Stomach (tissue), 9 donors: ENCODE measurements around the gene LMOD3. TPM values are rescaled to one million over a fixed set of nuclear protein-coding genes. Genes with fewer than 3 reads are reported as not detected.
A peak's percentile ranks its signal among the peaks of the same experiment; 100 is the strongest.

ENCODE experiments used
- DNase-seq, 2 donors: peaks; one replicate each; pipeline versions ENCODE4 v3.0.0 to v3.0.0-alpha.2; 2013 to 2019
- H3K27ac ChIP-seq, 5 donors: fragments of 200-600 bp in 4 of 5; sonication (generic) in 4 of 5; one replicate each; pipeline ENCODE4 v1.5.1; 2013 to 2019; ENCODE audit warnings: mild to moderate bottlenecking in 1 of 5, moderate library complexity in 1 of 5
- H3K27me3 ChIP-seq, 3 donors: fragments of 200-600 bp; sonication (generic); one replicate each; pipeline ENCODE4 v1.5.1; 2017 to 2019; ENCODE audit warnings: mixed run types in 1 of 3
- H3K36me3 ChIP-seq, 4 donors: fragments of 200-600 bp; sonication (generic); 1 replicate in 3 of 4; 2 replicates in 1 of 4; pipeline ENCODE4 v1.5.1; 2016 to 2019
- H3K4me1 ChIP-seq, 4 donors: fragments of 200-600 bp; sonication (generic); one replicate each; pipeline ENCODE4 v1.5.1; 2016 to 2019
- H3K4me3 ChIP-seq, 4 donors: fragments of 200-600 bp; sonication (generic) in 3 of 4; one replicate each; pipeline ENCODE4 v1.5.1; 2016 to 2019; ENCODE audit warnings: mild to moderate bottlenecking in 1 of 4
- H3K9me3 ChIP-seq, 4 donors: fragments of 200-600 bp; sonication (generic); one replicate each; pipeline ENCODE4 v1.5.1; 2016 to 2019
- CTCF ChIP-seq, 7 experiments: fragments of 450-650 bp in 4 of 7; fragments of 200-600 bp in 3 of 7; sonication (generic) in 3 of 7; IDR thresholded peaks; one replicate each; pipeline ENCODE4 v1.5.1; 2016 to 2019; ENCODE audit warnings: antibody characterized with exemption in 7 of 7, control low read depth in 2 of 7, mild to moderate bottlenecking in 1 of 7
- EP300 ChIP-seq: sonication (generic); formaldehyde crosslinking; IDR thresholded peaks from one replicate; pipeline ENCODE4 v1.6.1; 2017; ENCODE audit warnings: antibody characterized with exemption
- POLR2A ChIP-seq, 4 donors: fragments of 450-650 bp; IDR thresholded peaks; one replicate each; pipeline ENCODE4 v1.6.1; 2016; ENCODE audit warnings: antibody characterized with exemption in 4 of 4, control low read depth in 2 of 4, mild to moderate bottlenecking in 1 of 4, moderate library complexity in 1 of 4
- POLR2AphosphoS5 ChIP-seq, 3 donors: sonication (generic); formaldehyde crosslinking; IDR thresholded peaks; one replicate each; pipeline ENCODE4 v1.6.1; 2016; ENCODE audit warnings: antibody characterized with exemption in 3 of 3
- WGBS, 5 donors: extraction: QIAGEN DNeasy Blood & Tissue Kit in 3 of 5; methylation state at CpG; one replicate each; pipeline versions ENCODE4 v1.1.5 to v1.1.7; 2013 to 2018; 5-methylcytosine and 5-hydroxymethylcytosine counted together
- intact Hi-C: fragments of 100-400 bp; cut with DNase I; formaldehyde crosslinking; loops from one replicate; pipeline ENCODE4 v1.15.1; 2023; ENCODE audit warnings: low total_unique reads
- polyA plus RNA-seq, 3 donors: library from polyadenylated mRNA; stranded (reverse); fragments of 200-250 nt; gene quantifications; one replicate each; pipeline ENCODE4 v1.2.3, GENCODE V29; 2013
- total RNA-seq, 5 donors: library from RNA; depleted of rRNA; stranded (reverse); fragments of >200 nt; gene quantifications; one replicate each; pipeline versions ENCODE4 v1.1.0 to v1.2.3, GENCODE V29; 2014 to 2016
- donor health status: healthy with polysubstance abuse.
- donor health status: Bipolar disorder and iron deficiency.
- donor health status: healthy.

LMOD3 gene
- total and polyA plus RNA-seq, 8 donors = 0.18 to 4.9 (median 0.24) TPM; not detected in 4

GRCh38 chr3:69085833-69086722 is 36.3 kb downstream of the LMOD3 start:
- peak overlapping the region; percentile 75 to 94 (median 84) for H3K4me3 ChIP-seq
- no peaks in the 10 kb centered on the region for H3K27me3 ChIP-seq
- peak; percentile 91 to 92 for DNase-seq
- peaks cover 61 to 87% (median 85%) of the 10 kb centered on the region in 4 donors for H3K4me1 ChIP-seq
- TF ChIP-seq CTCF (IDR thresholded peaks at IDR 0.05) (no peak), POLR2AphosphoS5 (IDR thresholded peaks at IDR 0.05) (peak; percentile 12 to 65 (median 64)), POLR2A (IDR thresholded peaks at IDR 0.05) (peak in 1 of 4 donors; percentile 50), EP300 (no peak)
- peak overlapping the region; percentile 94 to 97 (median 96) for H3K27ac ChIP-seq
- no peaks in the 10 kb centered on the region for H3K9me3 ChIP-seq
- peaks cover 0 to 4% (median 0%) of the 10 kb centered on the region in 4 donors for H3K36me3 ChIP-seq
- 0 to 2% (median 1%) methylated on average over 8 of the region's 8 CpGs for WGBS, 5 donors
- intact Hi-C loops = no loop called here

- intact Hi-C loops = no loop called here
- H3K36me3 ChIP-seq = no peaks in the 10 kb centered on the region
- peak overlapping the region; percentile 75 to 94 (median 84) for H3K4me3 ChIP-seq
- H3K9me3 ChIP-seq = no peaks in the 10 kb centered on the region
- no peaks in the 10 kb centered on the region for H3K27me3 ChIP-seq
- TF ChIP-seq POLR2A (IDR thresholded peaks at IDR 0.05) = no peak
- TF ChIP-seq CTCF (IDR thresholded peaks at IDR 0.05) = no peak
- TF ChIP-seq POLR2AphosphoS5 (IDR thresholded peaks at IDR 0.05) = no peak
- TF ChIP-seq EP300 = no peak
- WGBS, 5 donors = 0 to 1% (median 1%) methylated on average over 21 to 26 of the region's 26 CpGs
- H3K27ac ChIP-seq = peak overlapping the region; percentile 94 to 97 (median 96)
- peaks cover 59 to 87% (median 81%) of the 10 kb centered on the region in 4 donors for H3K4me1 ChIP-seq
- DNase-seq = peak; percentile 33 to 67
These were observed 37.1 kb downstream of the LMOD3 start for GRCh38 chr3:69085168-69085832.

GRCh38 chr3:69084326-69085167 is 37.8 kb downstream of the LMOD3 start, which contains the start of gene ARL6IP5:
ARL6IP5 (plus strand) TSS chr3:69084937; CDS start chr3:69085048, 111 bp downstream.
- intact Hi-C loops = no loop called here

More at GRCh38 chr3:69084326-69085167, 37.8 kb downstream of the LMOD3 start, which contains the start of gene ARL6IP5:
- TF ChIP-seq EP300 (no peak), POLR2AphosphoS5 (IDR thresholded peaks at IDR 0.05) (peak; percentile 64 to 86 (median 78)), POLR2A (IDR thresholded peaks at IDR 0.05) (peak in 1 of 4 donors; percentile 45), CTCF (IDR thresholded peaks at IDR 0.05) (no peak)
- Histone ChIP-seq H3K4me1 (peaks cover 53 to 80% (median 75%) of the 10 kb centered on the region in 4 donors), H3K27me3 (no peaks in the 10 kb centered on the region), H3K36me3 (no peaks in the 10 kb centered on the region), H3K4me3 (peak within 1 kb of the TSS; percentile 75 to 94 (median 84)), H3K9me3 (no peaks in the 10 kb centered on the region), H3K27ac (peak within 1 kb of the TSS; percentile 94 to 97 (median 96))
- WGBS, 5 donors = 1 to 2% (median 1%) methylated on average over 32 of the region's 32 CpGs
- peak; percentile 96 to 98 for DNase-seq
